ENCODE measurements around the gene ARID1B.
"Not testable (repeated sequence)": the region's sequence is repeated elsewhere in the genome, so short reads cannot be mapped to it uniquely, and the experiment has no call there.

The ARID1B gene

GRCh38 chr6:157128235-157128775 is 351.1 kb downstream of the ARID1B start:
- DNase-seq (ENCODE audit: low read depth in 2 of 2), result no peak

GRCh38 chr6:157131250-157131649 is 354.1 kb downstream of the ARID1B start:
- DNase-seq (ENCODE audit: low read depth in 2 of 2), result no peak

- DNase-seq (ENCODE audit: low read depth in 2 of 2), result no peak
Measured at GRCh38 chr6:157133856-157134255, 356.7 kb downstream of the ARID1B start.

GRCh38 chr6:157134402-157135047 is 357.3 kb downstream of the ARID1B start:
- DNase-seq (ENCODE audit: low read depth in 2 of 2), result no peak

- DNase-seq (ENCODE audit: low read depth in 2 of 2), result no peak
Measured at GRCh38 chr6:157135691-157136090, 358.5 kb downstream of the ARID1B start.

- DNase-seq (ENCODE audit: low read depth in 2 of 2), result no peak
Measured at GRCh38 chr6:157137501-157137900, 360.3 kb downstream of the ARID1B start.

GRCh38 chr6:157139054-157139708 is 362.0 kb downstream of the ARID1B start:
- no peak for DNase-seq (ENCODE audit: low read depth in 2 of 2)

- DNase-seq (ENCODE audit: low read depth in 2 of 2), result peak; percentile 17 to 30
Measured at GRCh38 chr6:157143171-157143889, 366.2 kb downstream of the ARID1B start.

- no peak for DNase-seq (ENCODE audit: low read depth in 2 of 2)
Measured at GRCh38 chr6:157143890-157144798, 367.0 kb downstream of the ARID1B start.

- no peak for DNase-seq (ENCODE audit: low read depth in 2 of 2)
Measured at GRCh38 chr6:157144859-157145568, 367.8 kb downstream of the ARID1B start.

- no peak for DNase-seq (ENCODE audit: low read depth in 2 of 2)
Measured at GRCh38 chr6:157145656-157146285, 368.6 kb downstream of the ARID1B start.

- not testable (repeated sequence) for DNase-seq (ENCODE audit: low read depth in 2 of 2)
Measured at GRCh38 chr6:157147054-157148026, 370.2 kb downstream of the ARID1B start.

GRCh38 chr6:157148391-157149323 is 371.5 kb downstream of the ARID1B start:
- DNase-seq (ENCODE audit: low read depth in 2 of 2), result no peak

GRCh38 chr6:157150076-157150475 is 372.9 kb downstream of the ARID1B start:
- no peak for DNase-seq (ENCODE audit: low read depth in 2 of 2)

GRCh38 chr6:157151029-157151428 is 373.9 kb downstream of the ARID1B start:
- DNase-seq (ENCODE audit: low read depth in 2 of 2), result no peak

GRCh38 chr6:157151989-157152388 is 374.8 kb downstream of the ARID1B start:
- DNase-seq (ENCODE audit: low read depth in 2 of 2), result no peak

- DNase-seq (ENCODE audit: low read depth in 2 of 2), result no peak
Measured at GRCh38 chr6:157152556-157152955, 375.4 kb downstream of the ARID1B start.

- no peak for DNase-seq (ENCODE audit: low read depth in 2 of 2)
Measured at GRCh38 chr6:157155804-157156203, 378.6 kb downstream of the ARID1B start.

Measured in stimulated activated CD8-positive, alpha-beta memory T cell treated with anti-CD3 and anti-CD28 coated beads, Interleukin-2, amount 100 ng/mL, for 48 hours (primary cell).